Measurements from ENCODE around the gene PTGS1. TPM values are rescaled to one million over a fixed set of nuclear protein-coding genes. Genes with fewer than 3 reads are reported as not detected.

The PTGS1 gene
- total and polyA plus RNA-seq, 8 donors, result 0.32 to 9.9 (median 0.99) TPM

- Histone ChIP-seq H3K9me3 (no peaks in the 10 kb centered on the region), H3K27me3 (no peaks in the 10 kb centered on the region), H3K27ac (no peak overlapping the region), H3K4me1 (peaks cover 0 to 3% (median 0%) of the 10 kb centered on the region in 3 donors), H3K4me3 (no peak overlapping the region), H3K36me3 (no peaks in the 10 kb centered on the region)
- TF ChIP-seq, protein P1, sequence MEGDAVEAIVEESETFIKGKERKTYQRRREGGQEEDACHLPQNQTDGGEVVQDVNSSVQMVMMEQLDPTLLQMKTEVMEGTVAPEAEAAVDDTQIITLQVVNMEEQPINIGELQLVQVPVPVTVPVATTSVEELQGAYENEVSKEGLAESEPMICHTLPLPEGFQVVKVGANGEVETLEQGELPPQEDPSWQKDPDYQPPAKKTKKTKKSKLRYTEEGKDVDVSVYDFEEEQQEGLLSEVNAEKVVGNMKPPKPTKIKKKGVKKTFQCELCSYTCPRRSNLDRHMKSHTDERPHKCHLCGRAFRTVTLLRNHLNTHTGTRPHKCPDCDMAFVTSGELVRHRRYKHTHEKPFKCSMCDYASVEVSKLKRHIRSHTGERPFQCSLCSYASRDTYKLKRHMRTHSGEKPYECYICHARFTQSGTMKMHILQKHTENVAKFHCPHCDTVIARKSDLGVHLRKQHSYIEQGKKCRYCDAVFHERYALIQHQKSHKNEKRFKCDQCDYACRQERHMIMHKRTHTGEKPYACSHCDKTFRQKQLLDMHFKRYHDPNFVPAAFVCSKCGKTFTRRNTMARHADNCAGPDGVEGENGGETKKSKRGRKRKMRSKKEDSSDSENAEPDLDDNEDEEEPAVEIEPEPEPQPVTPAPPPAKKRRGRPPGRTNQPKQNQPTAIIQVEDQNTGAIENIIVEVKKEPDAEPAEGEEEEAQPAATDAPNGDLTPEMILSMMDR (IDR thresholded peaks at IDR 0.05), result no peak
- intact Hi-C loops (cut with DNase I), result no loop called here
- no peak for FAIRE-seq
- ATAC-seq, result no peak
- 81 to 85% methylated on average over 24 of the region's 24 CpGs for WGBS, 2 donors
- no peak for DNase-seq
Observed at GRCh38 chr9:122377241-122378164, 6.7 kb downstream of the PTGS1 start.

DNA sequence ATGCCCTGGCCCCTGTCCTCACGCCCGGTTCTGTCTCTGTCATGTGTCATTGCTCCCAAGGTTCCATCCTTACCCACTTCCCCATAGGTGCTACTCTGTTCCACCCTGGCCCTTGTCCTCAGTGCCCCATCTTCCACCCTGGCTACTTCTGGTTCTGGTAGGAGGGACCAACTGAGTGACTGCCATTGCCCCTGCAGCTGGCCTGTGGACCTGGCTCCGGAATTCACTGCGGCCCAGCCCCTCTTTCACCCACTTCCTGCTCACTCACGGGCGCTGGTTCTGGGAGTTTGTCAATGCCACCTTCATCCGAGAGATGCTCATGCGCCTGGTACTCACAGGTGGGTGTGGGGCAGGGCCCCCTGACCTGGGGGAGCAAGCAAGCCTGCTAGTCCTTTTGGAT lies 7.4 kb downstream of the PTGS1 start:
- FAIRE-seq (no peak), DNase-seq (no peak), ATAC-seq (no peak)
- intact Hi-C loops (cut with DNase I), result no loop called here
- Histone ChIP-seq H3K27ac (no peak overlapping the region), H3K36me3 (no peaks in the 10 kb centered on the region), H3K4me1 (peaks cover 0 to 3% (median 0%) of the 10 kb centered on the region in 3 donors), H3K27me3 (no peaks in the 10 kb centered on the region), H3K9me3 (no peaks in the 10 kb centered on the region), H3K4me3 (no peak overlapping the region)
- WGBS, 2 donors, result 87 to 93% methylated on average over 8 of the region's 8 CpGs
- TF ChIP-seq, protein P1 (IDR thresholded peaks at IDR 0.05), result no peak

- Histone ChIP-seq H3K4me1 (peaks cover 0 to 3% (median 0%) of the 10 kb centered on the region in 3 donors), H3K4me3 (no peak overlapping the region), H3K36me3 (no peaks in the 10 kb centered on the region), H3K27me3 (no peaks in the 10 kb centered on the region), H3K9me3 (no peaks in the 10 kb centered on the region), H3K27ac (no peak overlapping the region)
- TF ChIP-seq, protein P1 (IDR thresholded peaks at IDR 0.05), result no peak
- 49 to 70% methylated on average over 1 of the region's 1 CpG for WGBS, 2 donors
- ATAC-seq (no peak), FAIRE-seq (no peak), DNase-seq (no peak)
- intact Hi-C loops (cut with DNase I), result no loop called here
Observed at GRCh38 chr9:122379340-122379739, 8.5 kb downstream of the PTGS1 start.

GRCh38 chr9:122380293-122380692 lies 9.5 kb downstream of the PTGS1 start:
- intact Hi-C loops (cut with DNase I), result no loop called here
- no peak for DNase-seq
- TF ChIP-seq, protein P1 (IDR thresholded peaks at IDR 0.05), result no peak

More at GRCh38 chr9:122380293-122380692, 9.5 kb downstream of the PTGS1 start:
- Histone ChIP-seq H3K27me3 (no peaks in the 10 kb centered on the region), H3K4me1 (peaks cover 0 to 3% (median 0%) of the 10 kb centered on the region in 3 donors), H3K27ac (no peak overlapping the region), H3K4me3 (no peak overlapping the region), H3K9me3 (no peaks in the 10 kb centered on the region), H3K36me3 (no peaks in the 10 kb centered on the region)
- WGBS, 2 donors, result 92 to 94% methylated on average over 4 of the region's 4 CpGs
- FAIRE-seq (no peak), ATAC-seq (no peak)
